Astrocyte (in vitro differentiated cells and primary cell): Measurements from ENCODE around the gene C19orf12. TPM values are rescaled to one million over a fixed set of nuclear protein-coding genes. Genes with fewer than 3 reads are reported as not detected.
A peak's percentile ranks its signal among the peaks of the same experiment; 100 is the strongest.

Experiments used
- DNase-seq: peaks from one replicate; pipeline ENCODE4 v3.0.0-alpha.2; 2010; ENCODE audit warnings: low read depth
- FAIRE-seq: peaks from 2 replicates; lab custom pipeline; 2011; peaks lifted over from hg19 to GRCh38; lab: Jason Lieb, UNC
- H2AFZ ChIP-seq: 2 replicates; pipeline ENCODE4 v1.6.0; 2012; ENCODE audit warnings: low read depth, low read length, inconsistent platforms
- H3K27ac ChIP-seq: 2 replicates; pipeline ENCODE4 v1.5.1; 2011; ENCODE audit warnings: low read depth, low read length, inconsistent platforms
- H3K27me3 ChIP-seq: 2 replicates; pipeline ENCODE4 v1.6.0; 2011; ENCODE audit warnings: low read length, inconsistent platforms; ENCODE audit not compliant: insufficient read depth
- H3K36me3 ChIP-seq: 2 replicates; pipeline ENCODE4 v1.5.1; 2011; ENCODE audit warnings: low read length, inconsistent platforms; ENCODE audit not compliant: insufficient read depth
- H3K4me1 ChIP-seq: 2 replicates; pipeline ENCODE4 v1.5.1; 2011; ENCODE audit warnings: low read length, inconsistent platforms; ENCODE audit not compliant: insufficient read depth
- H3K4me2 ChIP-seq: 2 replicates; pipeline ENCODE4 v1.6.0; 2012; ENCODE audit warnings: low read length, inconsistent platforms
- H3K4me3 ChIP-seq: 2 replicates; pipeline ENCODE4 v1.5.1; 2011; ENCODE audit warnings: low read depth, mild to moderate bottlenecking, low read length, inconsistent platforms; ENCODE audit not compliant: insufficient read depth
- H3K79me2 ChIP-seq: 2 replicates; pipeline ENCODE4 v1.6.0; 2012; ENCODE audit warnings: mild to moderate bottlenecking, low read length, inconsistent platforms; ENCODE audit not compliant: insufficient read depth
- H3K9ac ChIP-seq: 2 replicates; pipeline ENCODE4 v1.6.0; 2012; ENCODE audit warnings: mild to moderate bottlenecking, low read length, inconsistent platforms
- H3K9me3 ChIP-seq: 2 replicates; pipeline ENCODE4 v1.5.1; 2012; ENCODE audit warnings: low read depth, mild to moderate bottlenecking, low read length, inconsistent platforms; ENCODE audit not compliant: insufficient read depth
- H4K20me1 ChIP-seq: 2 replicates; pipeline ENCODE4 v1.6.0; 2012; ENCODE audit warnings: low read length, inconsistent platforms; ENCODE audit not compliant: insufficient read depth
- H3K27ac Mint-ChIP-seq: one replicate; pipeline ENCODE4 v1.8.0; 2021; ENCODE audit warnings: mild to moderate bottlenecking, mixed read lengths; ENCODE audit not compliant: unreplicated experiment
- H3K27me3 Mint-ChIP-seq: one replicate; pipeline ENCODE4 v1.8.0; 2021; ENCODE audit warnings: low read depth, mixed read lengths; ENCODE audit not compliant: unreplicated experiment
- H3K36me3 Mint-ChIP-seq: one replicate; pipeline ENCODE4 v1.8.0; 2021; ENCODE audit warnings: low read depth, mixed read lengths; ENCODE audit not compliant: unreplicated experiment
- H3K4me1 Mint-ChIP-seq: one replicate; pipeline ENCODE4 v1.8.0; 2021; ENCODE audit warnings: low read depth, mixed read lengths; ENCODE audit not compliant: unreplicated experiment
- H3K4me3 Mint-ChIP-seq: one replicate; pipeline ENCODE4 v1.8.0; 2021; ENCODE audit warnings: mild to moderate bottlenecking, moderate library complexity, mixed read lengths; ENCODE audit not compliant: unreplicated experiment
- H3K9me3 Mint-ChIP-seq: one replicate; pipeline ENCODE4 v1.8.0; 2021; ENCODE audit warnings: mild to moderate bottlenecking, mixed read lengths; ENCODE audit not compliant: unreplicated experiment
- CTCF ChIP-seq: IDR thresholded peaks from 2 replicates; pipeline ENCODE4 v1.5.1; 2011; ENCODE audit warnings: low read depth, mild to moderate bottlenecking, inconsistent platforms, low read length, moderate library complexity; ENCODE audit not compliant: insufficient read depth
- EZH2 ChIP-seq: IDR thresholded peaks from 2 replicates; pipeline ENCODE4 v1.6.1; 2012; ENCODE audit warnings: mild to moderate bottlenecking, low read length, inconsistent platforms; ENCODE audit not compliant: insufficient read depth
- total RNA-seq: library from RNA; stranded (reverse); gene quantifications from 2 replicates; pipeline ENCODE4 v1.2.1, GENCODE V29; 2021

C19orf12 gene
- total RNA-seq, 1 donor from 2014 or later = 38.7 TPM

GRCh38 chr19:29667387-29667783, 47.7 kb downstream of the C19orf12 start:
- peaks cover 41% of the 10 kb centered on the region for H3K4me1 Mint-ChIP-seq
- H3K27me3 Mint-ChIP-seq = no peaks in the 10 kb centered on the region
- Histone ChIP-seq H4K20me1 (peaks cover 27% of the 10 kb centered on the region), H3K9me3 (no peaks in the 10 kb centered on the region), H3K36me3 (no peaks in the 10 kb centered on the region), H3K27ac (no peak overlapping the region), H3K9ac (peak overlapping the region; percentile 78), H3K4me3 (no peak overlapping the region), H3K4me1 (peaks cover 44% of the 10 kb centered on the region), H3K4me2 (peak overlapping the region; percentile 82), H3K79me2 (peaks cover 13% of the 10 kb centered on the region), H2AFZ (peak overlapping the region; percentile 58), H3K27me3 (no peaks in the 10 kb centered on the region)
- TF ChIP-seq EZH2 (no peak), CTCF (no peak)
- peak overlapping the region; percentile 85 for H3K27ac Mint-ChIP-seq
- no peak for DNase-seq
- H3K36me3 Mint-ChIP-seq = peaks cover 11% of the 10 kb centered on the region
- H3K4me3 Mint-ChIP-seq = peak overlapping the region; percentile 88
- FAIRE-seq = no peak
- H3K9me3 Mint-ChIP-seq = no peaks in the 10 kb centered on the region

- Histone ChIP-seq H3K4me2 (peak overlapping the region; percentile 82), H3K4me1 (peaks cover 50% of the 10 kb centered on the region), H3K4me3 (peak overlapping the region; percentile 65), H3K36me3 (no peaks in the 10 kb centered on the region), H4K20me1 (peaks cover 21% of the 10 kb centered on the region), H2AFZ (peak overlapping the region; percentile 58), H3K27ac (peak overlapping the region; percentile 22), H3K9ac (peak overlapping the region; percentile 78), H3K27me3 (no peaks in the 10 kb centered on the region), H3K79me2 (peaks cover 11% of the 10 kb centered on the region), H3K9me3 (no peaks in the 10 kb centered on the region)
- FAIRE-seq = no peak
- DNase-seq = peak; percentile 59
- no peaks in the 10 kb centered on the region for H3K9me3 Mint-ChIP-seq
- no peaks in the 10 kb centered on the region for H3K27me3 Mint-ChIP-seq
- TF ChIP-seq CTCF (no peak), EZH2 (no peak)
- H3K27ac Mint-ChIP-seq = peak overlapping the region; percentile 85
- H3K4me3 Mint-ChIP-seq = peak overlapping the region; percentile 88
- peaks cover 42% of the 10 kb centered on the region for H3K4me1 Mint-ChIP-seq
- peaks cover 11% of the 10 kb centered on the region for H3K36me3 Mint-ChIP-seq
These were observed 48.3 kb downstream of the C19orf12 start for GRCh38 chr19:29666578-29667386.
